Suprapubic skin (tissue), 4 donors: ENCODE measurements around the gene GIT2. TPM values are rescaled to one million over a fixed set of nuclear protein-coding genes. Genes with fewer than 3 reads are reported as not detected.
"Not testable (repeated sequence)": the region's sequence is repeated elsewhere in the genome, so short reads cannot be mapped to it uniquely, and the experiment has no call there.

Experiments used
- DNase-seq, 2 donors: peaks; one replicate each; pipeline ENCODE4 v3.0.0-alpha.2; 2019; ENCODE audit warnings: low spot score in 2 of 2
- H3K27ac ChIP-seq: fragments of 200-600 bp; sonication (generic); one replicate; pipeline ENCODE4 v1.5.1; 2019
- H3K27me3 ChIP-seq: fragments of 200-600 bp; sonication (generic); one replicate; pipeline ENCODE4 v1.5.1; 2019
- H3K36me3 ChIP-seq: fragments of 200-600 bp; sonication (generic); one replicate; pipeline ENCODE4 v1.5.1; 2019
- H3K4me1 ChIP-seq: fragments of 200-600 bp; sonication (generic); one replicate; pipeline ENCODE4 v1.5.1; 2019
- H3K4me3 ChIP-seq: fragments of 200-600 bp; sonication (generic); one replicate; pipeline ENCODE4 v1.5.1; 2019; ENCODE audit warnings: mild to moderate bottlenecking
- H3K9me3 ChIP-seq: fragments of 200-600 bp; sonication (generic); one replicate; pipeline ENCODE4 v1.5.1; 2019
- CTCF ChIP-seq, 2 donors: fragments of 200-600 bp in 1 of 2; fragments of 450-650 bp in 1 of 2; sonication (generic) in 1 of 2; IDR thresholded peaks; one replicate each; pipeline ENCODE4 v1.5.1; 2016 to 2019; ENCODE audit warnings: antibody characterized with exemption in 2 of 2, mild to moderate bottlenecking in 1 of 2, moderate library complexity in 1 of 2
- EP300 ChIP-seq: sonication (generic); formaldehyde crosslinking; IDR thresholded peaks from one replicate; pipeline ENCODE4 v1.6.1; 2017; ENCODE audit warnings: antibody characterized with exemption
- POLR2A ChIP-seq, 2 donors: fragments of 450-650 bp; IDR thresholded peaks; one replicate each; pipeline ENCODE4 v1.6.1; 2017; ENCODE audit warnings: antibody characterized with exemption in 2 of 2, mild to moderate bottlenecking in 2 of 2, moderate library complexity in 2 of 2
- POLR2AphosphoS5 ChIP-seq, 3 donors: sonication (generic); formaldehyde crosslinking; IDR thresholded peaks; one replicate each; pipeline ENCODE4 v1.6.1; 2017; ENCODE audit warnings: antibody characterized with exemption in 3 of 3
- WGBS: methylation state at CpG from one replicate; pipeline ENCODE4 v1.1.5; 2018; 5-methylcytosine and 5-hydroxymethylcytosine counted together
- total RNA-seq, 4 donors: library from RNA; depleted of rRNA; stranded (reverse); fragments of >200 nt; gene quantifications; one replicate each; pipeline ENCODE4 v1.1.0, GENCODE V29; 2016

The GIT2 gene
- total RNA-seq, 4 donors from 2014 or later = 19.4 to 60.6 (median 35.0) TPM

GRCh38 chr12:110020956-110021355, 24.8 kb upstream of the GIT2 start:
- Histone ChIP-seq H3K36me3 (peaks cover 73% of the 10 kb centered on the region), H3K27me3 (no peaks in the 10 kb centered on the region), H3K9me3 (no peaks in the 10 kb centered on the region), H3K27ac (no peak overlapping the region), H3K4me1 (peaks cover 19% of the 10 kb centered on the region), H3K4me3 (no peak overlapping the region)
- no peak for DNase-seq
- 77% methylated on average over 4 of the region's 4 CpGs for WGBS
- TF ChIP-seq POLR2AphosphoS5 (IDR thresholded peaks at IDR 0.05) (no peak), POLR2A (IDR thresholded peaks at IDR 0.05) (no peak), CTCF (IDR thresholded peaks at IDR 0.05) (no peak), EP300 (no peak)

GRCh38 chr12:110015132-110015531, 19.0 kb upstream of the GIT2 start:
- Histone ChIP-seq H3K27me3 (no peaks in the 10 kb centered on the region), H3K4me1 (no peaks in the 10 kb centered on the region), H3K9me3 (no peaks in the 10 kb centered on the region), H3K27ac (no peak overlapping the region), H3K4me3 (no peak overlapping the region), H3K36me3 (peaks cover 77% of the 10 kb centered on the region)
- no peak for DNase-seq
- WGBS = 78% methylated on average over 2 of the region's 2 CpGs
- TF ChIP-seq CTCF (IDR thresholded peaks at IDR 0.05) (no peak), POLR2AphosphoS5 (IDR thresholded peaks at IDR 0.05) (no peak), POLR2A (IDR thresholded peaks at IDR 0.05) (no peak), EP300 (no peak)

GRCh38 chr12:110012659-110013058, 16.5 kb upstream of the GIT2 start:
- Histone ChIP-seq H3K27ac (no peak overlapping the region), H3K36me3 (peaks cover 55% of the 10 kb centered on the region), H3K4me1 (no peaks in the 10 kb centered on the region), H3K9me3 (no peaks in the 10 kb centered on the region), H3K4me3 (no peak overlapping the region), H3K27me3 (no peaks in the 10 kb centered on the region)
- WGBS = 85% methylated on average over 4 of the region's 4 CpGs
- TF ChIP-seq POLR2AphosphoS5 (IDR thresholded peaks at IDR 0.05) (no peak), CTCF (IDR thresholded peaks at IDR 0.05) (no peak), POLR2A (IDR thresholded peaks at IDR 0.05) (no peak), EP300 (no peak)
- DNase-seq = no peak

- Histone ChIP-seq H3K4me3 (no peak overlapping the region), H3K4me1 (no peaks in the 10 kb centered on the region), H3K9me3 (no peaks in the 10 kb centered on the region), H3K27ac (no peak overlapping the region), H3K27me3 (no peaks in the 10 kb centered on the region), H3K36me3 (peaks cover 50% of the 10 kb centered on the region)
- whole genome bisulfite sequencing = 77% methylated on average over 6 of the region's 6 CpGs
- no peak for DNase-seq
- no peak for TF ChIP-seq CTCF (IDR thresholded peaks at IDR 0.05)
Observed at GRCh38 chr12:110012137-110012536, 16.0 kb upstream of the GIT2 start.

GRCh38 chr12:110010853-110011723, 14.9 kb upstream of the GIT2 start:
- 97% methylated on average over 13 of the region's 13 CpGs for WGBS
- no peak overlapping the region for H3K27ac ChIP-seq
- no peaks in the 10 kb centered on the region for H3K4me1 ChIP-seq
- no peaks in the 10 kb centered on the region for H3K9me3 ChIP-seq
- DNase-seq = no peak
- H3K4me3 ChIP-seq = no peak overlapping the region
- H3K27me3 ChIP-seq = no peaks in the 10 kb centered on the region
- no peak for TF ChIP-seq EP300
- no peak for TF ChIP-seq POLR2AphosphoS5 (IDR thresholded peaks at IDR 0.05)
- no peak for TF ChIP-seq CTCF (IDR thresholded peaks at IDR 0.05)
- no peak for TF ChIP-seq POLR2A (IDR thresholded peaks at IDR 0.05)
- H3K36me3 ChIP-seq = peaks cover 39% of the 10 kb centered on the region

- 95% methylated on average over 14 of the region's 15 CpGs for WGBS
- H3K4me1 ChIP-seq, H3K27me3 ChIP-seq, H3K27ac ChIP-seq, DNase-seq, H3K9me3 ChIP-seq, H3K4me3 ChIP-seq: not testable (repeated sequence)
- H3K36me3 ChIP-seq = peaks cover 18% of the 10 kb centered on the region
Observed at GRCh38 chr12:110008681-110009398, 12.7 kb upstream of the GIT2 start.
